HEK293 (cell line): ENCODE data around the gene B9D1.

ENCODE experiments used
- BCL11A ChIP-seq: fragments of 450-650 bp; formaldehyde crosslinking; IDR thresholded peaks from 2 replicates; pipeline ENCODE4 v1.5.1; 2016; ENCODE audit warnings: low read depth, missing biosample characterization, missing genetic modification characterization
- BCL11B ChIP-seq: fragments of 450-650 bp; formaldehyde crosslinking; IDR thresholded peaks from 2 replicates; pipeline ENCODE4 v1.5.1; 2016; ENCODE audit warnings: low read depth, missing biosample characterization, missing genetic modification characterization
- GLI2 ChIP-seq: fragments of 450-650 bp; formaldehyde crosslinking; IDR thresholded peaks from 2 replicates; pipeline ENCODE4; 2017; ENCODE audit warnings: missing biosample characterization, missing genetic modification characterization, low read depth, borderline replicate concordance
- GLI4 ChIP-seq: fragments of 450-650 bp; formaldehyde crosslinking; IDR thresholded peaks from 2 replicates; pipeline ENCODE4 v1.5.1; 2016; ENCODE audit warnings: missing biosample characterization, missing genetic modification characterization
- GLIS1 ChIP-seq: fragments of 450-650 bp; formaldehyde crosslinking; IDR thresholded peaks from 2 replicates; pipeline ENCODE4 v1.5.1; 2016; ENCODE audit warnings: missing biosample characterization, missing genetic modification characterization
- HIC1 ChIP-seq: fragments of 450-650 bp; formaldehyde crosslinking; IDR thresholded peaks from 2 replicates; pipeline ENCODE4 v1.5.1; 2016; ENCODE audit warnings: missing biosample characterization, missing genetic modification characterization
- HOXC10 ChIP-seq: sonication (generic); formaldehyde crosslinking; IDR thresholded peaks from 2 replicates; pipeline ENCODE4 v1.8.1; 2023; ENCODE audit warnings: mild to moderate bottlenecking, missing genetic modification reagents
- KLF7 ChIP-seq: fragments of 450-650 bp; formaldehyde crosslinking; IDR thresholded peaks from 2 replicates; pipeline ENCODE4 v1.5.1; 2016; ENCODE audit warnings: missing biosample characterization, missing genetic modification characterization, borderline replicate concordance
- PATZ1 ChIP-seq: fragments of 450-650 bp; formaldehyde crosslinking; IDR thresholded peaks from 2 replicates; pipeline ENCODE4 v1.5.1; 2016; ENCODE audit warnings: missing biosample characterization, missing genetic modification characterization
- SCRT1 ChIP-seq: fragments of 450-650 bp; formaldehyde crosslinking; IDR thresholded peaks from 2 replicates; pipeline ENCODE4 v1.5.1; 2016; ENCODE audit warnings: missing biosample characterization, missing genetic modification characterization, borderline replicate concordance
- SCRT2 ChIP-seq: fragments of 450-650 bp; formaldehyde crosslinking; IDR thresholded peaks from 2 replicates; pipeline ENCODE4 v1.5.1; 2016; ENCODE audit warnings: missing biosample characterization, missing genetic modification characterization
- TCF7L2 ChIP-seq: IDR thresholded peaks from 2 replicates; pipeline ENCODE4 v1.6.1; 2011; ENCODE audit warnings: low read depth, mild to moderate bottlenecking, inconsistent platforms, low read length, moderate library complexity, borderline replicate concordance
- TRIM28 ChIP-seq: IDR thresholded peaks from 2 replicates; pipeline ENCODE4 v1.6.1; 2011; ENCODE audit warnings: low read length, control low read depth, borderline replicate concordance
- ZBTB21 ChIP-seq: fragments of 450-650 bp; formaldehyde crosslinking; IDR thresholded peaks from 2 replicates; pipeline ENCODE4 v1.5.1; 2017; ENCODE audit warnings: missing biosample characterization, missing genetic modification characterization
- ZBTB7A ChIP-seq: fragments of 450-650 bp; formaldehyde crosslinking; IDR thresholded peaks from 2 replicates; pipeline ENCODE4 v1.5.1; 2016; ENCODE audit warnings: low read depth, missing biosample characterization, missing genetic modification characterization
- ZNF138 ChIP-seq: fragments of 450-650 bp; formaldehyde crosslinking; IDR thresholded peaks from 2 replicates; pipeline ENCODE4 v1.5.1; 2016; ENCODE audit warnings: missing biosample characterization, missing genetic modification characterization, borderline replicate concordance
- ZNF140 ChIP-seq: fragments of 450-650 bp; formaldehyde crosslinking; IDR thresholded peaks from 2 replicates; pipeline ENCODE4 v1.5.1; 2016; ENCODE audit warnings: missing biosample characterization, missing genetic modification characterization
- ZNF146 ChIP-seq: fragments of 450-650 bp; formaldehyde crosslinking; IDR thresholded peaks from 2 replicates; pipeline ENCODE4 v1.5.1; 2016; ENCODE audit warnings: missing biosample characterization, missing genetic modification characterization
- ZNF169 ChIP-seq: fragments of 450-650 bp; formaldehyde crosslinking; IDR thresholded peaks from 2 replicates; pipeline ENCODE4 v1.5.1; 2016; ENCODE audit warnings: missing biosample characterization, missing genetic modification characterization
- ZNF214 ChIP-seq: fragments of 450-650 bp; formaldehyde crosslinking; IDR thresholded peaks from 2 replicates; pipeline ENCODE4 v1.5.1; 2017; ENCODE audit warnings: missing biosample characterization, mild to moderate bottlenecking, missing genetic modification characterization, borderline replicate concordance
- ZNF24 ChIP-seq: fragments of 450-650 bp; formaldehyde crosslinking; IDR thresholded peaks from 2 replicates; pipeline ENCODE4 v1.5.1; 2016; ENCODE audit warnings: missing biosample characterization, missing genetic modification characterization
- ZNF449 ChIP-seq: fragments of 450-650 bp; formaldehyde crosslinking; IDR thresholded peaks from 2 replicates; pipeline ENCODE4 v1.5.1; 2017; ENCODE audit warnings: missing biosample characterization, mild to moderate bottlenecking, missing genetic modification characterization, moderate library complexity
- ZNF501 ChIP-seq: fragments of 450-650 bp; formaldehyde crosslinking; IDR thresholded peaks from 2 replicates; pipeline ENCODE4 v1.5.1; 2016; ENCODE audit warnings: missing biosample characterization, missing genetic modification characterization
- ZNF610 ChIP-seq: fragments of 450-650 bp; formaldehyde crosslinking; IDR thresholded peaks from 2 replicates; pipeline ENCODE4 v1.5.1; 2016; ENCODE audit warnings: missing biosample characterization, missing genetic modification characterization, borderline replicate concordance
- ZNF626 ChIP-seq: fragments of 450-650 bp; sonication (Bioruptor Pico); formaldehyde crosslinking; IDR thresholded peaks from 2 replicates; pipeline ENCODE4 v1.5.1; 2018; ENCODE audit warnings: missing biosample characterization, missing genetic modification characterization, inconsistent platforms
- ZNF660 ChIP-seq: fragments of 450-650 bp; IDR thresholded peaks from 2 replicates; pipeline ENCODE4 v1.5.1; 2018; ENCODE audit warnings: missing biosample characterization, mild to moderate bottlenecking, missing genetic modification characterization
- ZNF664 ChIP-seq: fragments of 450-650 bp; formaldehyde crosslinking; IDR thresholded peaks from 2 replicates; pipeline ENCODE4 v1.5.1; 2016; ENCODE audit warnings: missing biosample characterization, missing genetic modification characterization
- ZNF670 ChIP-seq: fragments of 450-650 bp; formaldehyde crosslinking; IDR thresholded peaks from 2 replicates; pipeline ENCODE4 v1.5.1; 2016; ENCODE audit warnings: missing biosample characterization, missing genetic modification characterization, low read depth
- ZNF768 ChIP-seq: fragments of 450-650 bp; formaldehyde crosslinking; IDR thresholded peaks from 2 replicates; pipeline ENCODE4 v1.5.1; 2018; ENCODE audit warnings: missing biosample characterization, mild to moderate bottlenecking, missing genetic modification characterization
- TF ChIP-seq, protein P1 (sequence below): fragments of 450-650 bp; IDR thresholded peaks from 2 replicates; pipeline ENCODE4 v1.5.1; 2018; ENCODE audit warnings: missing biosample characterization, missing genetic modification characterization
- TF ChIP-seq, protein P2 (sequence below): fragments of 450-650 bp; formaldehyde crosslinking; IDR thresholded peaks from 2 replicates; pipeline ENCODE4 v1.5.1; 2016; ENCODE audit warnings: missing biosample characterization, missing genetic modification characterization, low read depth

Gene B9D1

GRCh38 chr17:19378416-19379360 is 16.2 kb upstream of the B9D1 start, which contains the start of gene MAPK7 (continued):
- TF ChIP-seq ZNF449 (tag by site-specific recombination) (no peak), SCRT1 (tag by site-specific recombination) (no peak), TRIM28 (no peak), HOXC10 (no peak), ZNF501 (tag by site-specific recombination) (no peak), ZNF670 (tag by site-specific recombination) (no peak), ZNF146 (tag by site-specific recombination) (no peak), ZNF140 (tag by site-specific recombination) (no peak), GLI4 (no peak), GLIS1 (tag by site-specific recombination) (peak; percentile 44), BCL11B (tag by site-specific recombination) (peak; percentile 67), ZBTB7A (tag by site-specific recombination) (no peak), GLI2 (tag by site-specific recombination) (no peak), KLF7 (tag by site-specific recombination) (no peak; the same call in 1 of the 2 replicates), ZNF610 (tag by site-specific recombination) (no peak), HIC1 (peak; percentile 6; the same call in 1 of the 2 replicates), ZNF626 (no peak), ZNF169 (tag by site-specific recombination) (no peak), ZNF24 (tag by site-specific recombination) (0 out of 2 replicates have a peak, but pooled peaks have one; percentile 29), ZBTB21 (tag by site-specific recombination) (no peak), ZNF664 (tag by site-specific recombination) (no peak), ZNF214 (tag by site-specific recombination) (no peak), SCRT2 (tag by site-specific recombination) (no peak), ZNF768 (tag by site-specific recombination) (no peak), ZNF660 (no peak), BCL11A (no peak), PATZ1 (tag by site-specific recombination) (peak; percentile 45; the same call in 1 of the 2 replicates), TCF7L2 (no peak), ZNF138 (tag by site-specific recombination) (no peak)
- TF ChIP-seq, protein P1, sequence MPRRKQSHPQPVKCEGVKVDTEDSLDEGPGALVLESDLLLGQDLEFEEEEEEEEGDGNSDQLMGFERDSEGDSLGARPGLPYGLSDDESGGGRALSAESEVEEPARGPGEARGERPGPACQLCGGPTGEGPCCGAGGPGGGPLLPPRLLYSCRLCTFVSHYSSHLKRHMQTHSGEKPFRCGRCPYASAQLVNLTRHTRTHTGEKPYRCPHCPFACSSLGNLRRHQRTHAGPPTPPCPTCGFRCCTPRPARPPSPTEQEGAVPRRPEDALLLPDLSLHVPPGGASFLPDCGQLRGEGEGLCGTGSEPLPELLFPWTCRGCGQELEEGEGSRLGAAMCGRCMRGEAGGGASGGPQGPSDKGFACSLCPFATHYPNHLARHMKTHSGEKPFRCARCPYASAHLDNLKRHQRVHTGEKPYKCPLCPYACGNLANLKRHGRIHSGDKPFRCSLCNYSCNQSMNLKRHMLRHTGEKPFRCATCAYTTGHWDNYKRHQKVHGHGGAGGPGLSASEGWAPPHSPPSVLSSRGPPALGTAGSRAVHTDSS (tag by site-specific recombination) = no peak
- TF ChIP-seq, protein P2, sequence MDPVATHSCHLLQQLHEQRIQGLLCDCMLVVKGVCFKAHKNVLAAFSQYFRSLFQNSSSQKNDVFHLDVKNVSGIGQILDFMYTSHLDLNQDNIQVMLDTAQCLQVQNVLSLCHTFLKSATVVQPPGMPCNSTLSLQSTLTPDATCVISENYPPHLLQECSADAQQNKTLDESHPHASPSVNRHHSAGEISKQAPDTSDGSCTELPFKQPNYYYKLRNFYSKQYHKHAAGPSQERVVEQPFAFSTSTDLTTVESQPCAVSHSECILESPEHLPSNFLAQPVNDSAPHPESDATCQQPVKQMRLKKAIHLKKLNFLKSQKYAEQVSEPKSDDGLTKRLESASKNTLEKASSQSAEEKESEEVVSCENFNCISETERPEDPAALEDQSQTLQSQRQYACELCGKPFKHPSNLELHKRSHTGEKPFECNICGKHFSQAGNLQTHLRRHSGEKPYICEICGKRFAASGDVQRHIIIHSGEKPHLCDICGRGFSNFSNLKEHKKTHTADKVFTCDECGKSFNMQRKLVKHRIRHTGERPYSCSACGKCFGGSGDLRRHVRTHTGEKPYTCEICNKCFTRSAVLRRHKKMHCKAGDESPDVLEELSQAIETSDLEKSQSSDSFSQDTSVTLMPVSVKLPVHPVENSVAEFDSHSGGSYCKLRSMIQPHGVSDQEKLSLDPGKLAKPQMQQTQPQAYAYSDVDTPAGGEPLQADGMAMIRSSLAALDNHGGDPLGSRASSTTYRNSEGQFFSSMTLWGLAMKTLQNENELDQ = no peak
